ENCODE measurements around the gene SPRN.

SPRN gene

GRCh38 chr10:133403784-133404183 is 20.6 kb downstream of the SPRN start:
- H3K4me1 ChIP-seq (ENCODE audit: control insufficient read depth, insufficient read depth, low read length): no peaks in the 10 kb centered on the region; the same call in 1 of the 2 replicates
- no CpG with 5 or more reads among the region's 5 CpGs for WGBS (ENCODE audit: insufficient coverage, insufficient read length)
- H3K4me3 ChIP-seq (ENCODE audit: low read length): no peak overlapping the region
- no peaks in the 10 kb centered on the region for H3K9me3 ChIP-seq (ENCODE audit: control insufficient read depth, insufficient read depth, low read length)
- DNase-seq (ENCODE audit: low read depth, low spot score): no peak
- peaks cover 20% of the 10 kb centered on the region for H3K36me3 ChIP-seq (ENCODE audit: control insufficient read depth, insufficient read depth, low read length)
- no peaks in the 10 kb centered on the region for H3K27me3 ChIP-seq (ENCODE audit: control insufficient read depth, insufficient read depth, low read length)
- no peak overlapping the region for H3K27ac ChIP-seq (ENCODE audit: low read length)

DNA sequence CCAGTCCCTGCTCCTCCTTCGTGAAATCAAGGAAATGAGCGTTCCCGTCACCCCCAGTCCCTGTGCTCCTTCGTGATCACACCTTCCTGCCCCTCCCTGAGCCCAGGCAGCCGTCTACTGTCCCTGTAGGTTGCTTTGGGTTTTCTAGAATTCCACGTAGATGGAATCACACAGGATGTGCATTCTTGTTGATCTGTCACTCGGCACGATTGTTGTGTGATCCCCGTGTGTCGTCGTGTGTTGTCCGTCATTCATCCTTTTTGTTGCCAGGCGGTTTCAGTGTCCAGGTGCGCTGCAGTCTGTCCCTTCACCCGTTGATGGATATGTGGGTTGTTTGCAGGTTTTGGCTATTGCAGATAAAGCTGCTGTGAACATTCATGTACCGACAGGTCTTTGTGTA is 21.1 kb downstream of the SPRN start:
- Histone ChIP-seq H3K9me3 (ENCODE audit: control insufficient read depth, insufficient read depth, low read length) (no peaks in the 10 kb centered on the region), H3K36me3 (ENCODE audit: control insufficient read depth, insufficient read depth, low read length) (peaks cover 23% of the 10 kb centered on the region), H3K4me1 (ENCODE audit: control insufficient read depth, insufficient read depth, low read length) (no peaks in the 10 kb centered on the region; the same call in 1 of the 2 replicates), H3K27ac (ENCODE audit: low read length) (no peak overlapping the region), H3K4me3 (ENCODE audit: low read length) (no peak overlapping the region), H3K27me3 (ENCODE audit: control insufficient read depth, insufficient read depth, low read length) (no peaks in the 10 kb centered on the region)
- no CpG with 5 or more reads among the region's 16 CpGs for WGBS (ENCODE audit: insufficient coverage, insufficient read length)
- DNase-seq (ENCODE audit: low read depth, low spot score): no peak

DNA sequence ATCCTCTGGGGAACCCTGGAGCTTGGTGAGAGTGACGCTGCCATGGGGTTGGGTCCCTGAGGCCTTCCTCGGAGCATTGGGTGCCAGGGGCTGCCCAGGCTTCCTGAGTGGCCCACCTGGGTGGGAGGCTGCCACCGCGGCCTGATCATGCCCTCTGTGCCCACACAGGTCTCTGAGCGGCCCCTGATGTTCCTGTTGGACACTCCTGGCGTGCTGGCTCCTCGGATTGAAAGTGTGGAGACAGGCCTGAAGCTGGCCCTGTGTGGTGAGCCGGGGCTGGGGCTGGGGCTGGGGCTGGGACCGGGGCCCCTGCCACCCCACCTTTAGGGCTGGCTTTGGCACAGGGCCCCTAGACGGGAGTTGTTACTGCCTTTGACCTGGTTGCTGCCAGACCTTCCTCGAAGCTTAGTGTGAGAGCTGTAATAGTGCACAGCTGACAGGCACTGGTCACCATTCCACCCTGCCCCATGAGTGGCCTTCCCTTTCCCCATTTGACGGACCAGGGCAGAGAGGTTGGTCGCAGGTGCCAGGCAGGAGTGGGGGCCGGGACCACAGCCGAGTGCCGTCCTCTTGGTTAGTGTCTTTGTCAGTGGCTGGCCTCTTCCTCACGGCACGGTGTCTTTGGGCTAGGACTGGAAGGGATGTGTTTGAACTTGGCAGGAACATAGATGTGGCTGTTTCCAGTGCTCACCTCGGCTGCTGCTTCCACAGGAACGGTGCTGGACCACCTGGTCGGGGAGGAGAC is 22.3 kb downstream of the SPRN start:
- H3K9me3 ChIP-seq (ENCODE audit: control insufficient read depth, insufficient read depth, low read length): no peaks in the 10 kb centered on the region
- H3K27ac ChIP-seq (ENCODE audit: low read length): no peak overlapping the region
- peaks cover 23% of the 10 kb centered on the region for H3K36me3 ChIP-seq (ENCODE audit: control insufficient read depth, insufficient read depth, low read length)
- H3K4me1 ChIP-seq (ENCODE audit: control insufficient read depth, insufficient read depth, low read length): no peaks in the 10 kb centered on the region; the same call in 1 of the 2 replicates
- DNase-seq (ENCODE audit: low read depth, low spot score): no peak
- no peaks in the 10 kb centered on the region for H3K27me3 ChIP-seq (ENCODE audit: control insufficient read depth, insufficient read depth, low read length)
- no CpG with 5 or more reads among the region's 21 CpGs for WGBS (ENCODE audit: insufficient coverage, insufficient read length)
- no peak overlapping the region for H3K4me3 ChIP-seq (ENCODE audit: low read length)

GRCh38 chr10:133401500-133401899 is 22.9 kb downstream of the SPRN start:
- WGBS (ENCODE audit: insufficient coverage, insufficient read length): no CpG with 5 or more reads among the region's 12 CpGs
- H3K27me3 ChIP-seq (ENCODE audit: control insufficient read depth, insufficient read depth, low read length): no peaks in the 10 kb centered on the region
- H3K4me3 ChIP-seq (ENCODE audit: low read length): no peak overlapping the region
- H3K27ac ChIP-seq (ENCODE audit: low read length): no peak overlapping the region
- DNase-seq (ENCODE audit: low read depth, low spot score): no peak
- H3K36me3 ChIP-seq (ENCODE audit: control insufficient read depth, insufficient read depth, low read length): peaks cover 23% of the 10 kb centered on the region
- no peaks in the 10 kb centered on the region; the same call in 1 of the 2 replicates for H3K4me1 ChIP-seq (ENCODE audit: control insufficient read depth, insufficient read depth, low read length)
- no peaks in the 10 kb centered on the region for H3K9me3 ChIP-seq (ENCODE audit: control insufficient read depth, insufficient read depth, low read length)

- Histone ChIP-seq H3K36me3 (ENCODE audit: control insufficient read depth, insufficient read depth, low read length) (peaks cover 29% of the 10 kb centered on the region), H3K4me3 (ENCODE audit: low read length) (no peak overlapping the region), H3K4me1 (ENCODE audit: control insufficient read depth, insufficient read depth, low read length) (no peaks in the 10 kb centered on the region; the same call in 1 of the 2 replicates), H3K9me3 (ENCODE audit: control insufficient read depth, insufficient read depth, low read length) (no peaks in the 10 kb centered on the region), H3K27ac (ENCODE audit: low read length) (no peak overlapping the region), H3K27me3 (ENCODE audit: control insufficient read depth, insufficient read depth, low read length) (no peaks in the 10 kb centered on the region)
- no peak for DNase-seq (ENCODE audit: low read depth, low spot score)
- 100% methylated on average over 1 of the region's 10 CpGs for WGBS (ENCODE audit: insufficient coverage, insufficient read length)
Observed at GRCh38 chr10:133400624-133401424, 23.6 kb downstream of the SPRN start.

DNA sequence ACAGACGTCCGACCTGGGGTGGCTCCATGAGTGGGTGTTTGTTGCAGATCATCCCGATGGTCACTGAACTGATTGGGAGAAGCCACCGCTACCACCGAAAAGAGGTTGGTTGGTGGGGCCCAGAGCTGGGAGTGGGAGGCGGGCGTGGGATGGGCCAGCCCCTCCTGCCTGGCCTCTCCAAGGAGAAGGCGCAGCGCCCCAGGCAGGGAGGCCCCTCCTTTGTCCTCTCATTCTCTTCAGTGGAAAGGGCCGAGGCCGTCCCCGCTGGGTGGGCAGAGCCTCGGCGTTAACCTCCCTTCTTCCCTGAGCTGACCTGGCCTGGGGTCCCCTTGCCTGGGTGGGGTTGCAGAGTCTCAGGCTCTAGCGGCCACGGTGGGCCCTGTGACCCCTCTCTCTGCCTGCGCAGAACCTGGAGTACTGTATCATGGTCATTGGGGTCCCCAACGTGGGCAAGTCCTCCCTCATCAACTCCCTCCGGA is 25.3 kb downstream of the SPRN start:
- DNase-seq (ENCODE audit: low read depth, low spot score): no peak
- no CpG with 5 or more reads among the region's 19 CpGs for WGBS (ENCODE audit: insufficient coverage, insufficient read length)
- Histone ChIP-seq H3K36me3 (ENCODE audit: control insufficient read depth, insufficient read depth, low read length) (peaks cover 29% of the 10 kb centered on the region), H3K27ac (ENCODE audit: low read length) (no peak overlapping the region), H3K4me3 (ENCODE audit: low read length) (no peak overlapping the region; the same call in 1 of the 2 replicates), H3K9me3 (ENCODE audit: control insufficient read depth, insufficient read depth, low read length) (no peaks in the 10 kb centered on the region), H3K27me3 (ENCODE audit: control insufficient read depth, insufficient read depth, low read length) (no peaks in the 10 kb centered on the region), H3K4me1 (ENCODE audit: control insufficient read depth, insufficient read depth, low read length) (no peaks in the 10 kb centered on the region; the same call in 1 of the 2 replicates)

DNA sequence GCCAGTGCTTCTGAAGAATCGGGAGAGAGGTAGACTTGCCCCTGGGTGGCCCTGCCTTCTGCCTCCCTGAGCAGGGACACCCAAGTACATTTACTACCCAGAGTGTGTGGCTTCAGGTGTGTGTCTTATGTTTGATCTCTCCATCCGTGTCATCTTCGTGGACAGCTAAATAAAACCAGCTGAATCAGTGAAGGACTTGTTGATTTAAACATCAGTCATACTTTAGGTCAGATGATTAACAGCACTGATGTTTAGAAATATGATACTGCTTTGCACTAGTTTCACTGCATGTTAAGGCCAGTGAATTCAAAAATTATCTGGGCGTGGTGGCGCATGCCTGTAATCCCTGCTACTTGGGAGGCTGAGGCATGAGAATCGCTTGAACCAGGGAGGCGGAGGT is 26.5 kb downstream of the SPRN start:
- WGBS (ENCODE audit: insufficient coverage, insufficient read length): no CpG with 5 or more reads among the region's 7 CpGs
- Histone ChIP-seq H3K27ac (ENCODE audit: low read length) (no peak overlapping the region), H3K4me3 (ENCODE audit: low read length) (no peak overlapping the region), H3K4me1 (ENCODE audit: control insufficient read depth, insufficient read depth, low read length) (no peaks in the 10 kb centered on the region; the same call in 1 of the 2 replicates), H3K27me3 (ENCODE audit: control insufficient read depth, insufficient read depth, low read length) (no peaks in the 10 kb centered on the region), H3K36me3 (ENCODE audit: control insufficient read depth, insufficient read depth, low read length) (peaks cover 29% of the 10 kb centered on the region), H3K9me3 (ENCODE audit: control insufficient read depth, insufficient read depth, low read length) (no peaks in the 10 kb centered on the region)
- DNase-seq (ENCODE audit: low read depth, low spot score): no peak

DNA sequence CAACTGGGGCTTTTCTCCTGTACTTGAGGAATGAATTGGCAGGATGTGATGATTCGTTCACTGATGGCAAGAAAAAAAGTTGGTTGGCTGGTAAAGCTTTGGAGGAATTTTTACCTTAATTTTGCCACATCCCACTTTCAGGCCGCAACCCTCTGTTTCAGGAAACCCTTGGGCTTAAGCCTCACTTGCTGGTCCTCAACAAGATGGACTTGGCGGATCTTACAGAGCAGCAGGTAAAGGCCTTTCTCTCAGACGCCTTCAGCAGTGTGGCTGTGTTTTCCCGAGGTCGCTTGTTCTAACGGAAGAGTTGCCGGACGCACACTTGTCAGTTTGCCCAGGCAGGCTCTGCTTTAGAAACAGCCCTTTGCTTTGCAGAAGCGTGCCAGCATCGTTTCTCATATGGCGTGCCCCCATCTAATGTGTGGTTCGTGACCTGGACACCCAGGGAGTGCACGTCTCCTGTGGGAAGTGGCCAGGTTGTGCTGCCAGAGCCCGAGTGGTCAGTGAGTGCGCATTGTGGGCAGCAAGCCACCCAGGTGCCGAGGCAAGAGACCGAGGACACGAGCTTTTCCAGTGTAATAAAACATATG is 28.3 kb downstream of the SPRN start:
- Histone ChIP-seq H3K36me3 (ENCODE audit: control insufficient read depth, insufficient read depth, low read length) (peaks cover 17% of the 10 kb centered on the region), H3K27ac (ENCODE audit: low read length) (no peak overlapping the region), H3K27me3 (ENCODE audit: control insufficient read depth, insufficient read depth, low read length) (no peaks in the 10 kb centered on the region), H3K9me3 (ENCODE audit: control insufficient read depth, insufficient read depth, low read length) (no peaks in the 10 kb centered on the region), H3K4me3 (ENCODE audit: low read length) (no peak overlapping the region), H3K4me1 (ENCODE audit: control insufficient read depth, insufficient read depth, low read length) (no peaks in the 10 kb centered on the region)
- DNase-seq (ENCODE audit: low read depth, low spot score): no peak
- no CpG with 5 or more reads among the region's 19 CpGs for WGBS (ENCODE audit: insufficient coverage, insufficient read length)

- WGBS (ENCODE audit: insufficient coverage, insufficient read length): no CpG with 5 or more reads among the region's 21 CpGs
- no peaks in the 10 kb centered on the region for H3K9me3 ChIP-seq (ENCODE audit: control insufficient read depth, insufficient read depth, low read length)
- DNase-seq (ENCODE audit: low read depth, low spot score): no peak
- no peaks in the 10 kb centered on the region for H3K27me3 ChIP-seq (ENCODE audit: control insufficient read depth, insufficient read depth, low read length)
- peaks cover 17% of the 10 kb centered on the region for H3K36me3 ChIP-seq (ENCODE audit: control insufficient read depth, insufficient read depth, low read length)
- H3K27ac ChIP-seq (ENCODE audit: low read length): no peak overlapping the region
- no peaks in the 10 kb centered on the region for H3K4me1 ChIP-seq (ENCODE audit: control insufficient read depth, insufficient read depth, low read length)
- H3K4me3 ChIP-seq (ENCODE audit: low read length): peak overlapping the region; percentile 80; the same call in 1 of the 2 replicates
Observed at GRCh38 chr10:133394801-133395221, 29.6 kb downstream of the SPRN start.

- H3K36me3 ChIP-seq (ENCODE audit: control insufficient read depth, insufficient read depth, low read length): peaks cover 12% of the 10 kb centered on the region
- H3K4me1 ChIP-seq (ENCODE audit: control insufficient read depth, insufficient read depth, low read length): no peaks in the 10 kb centered on the region
- peak; percentile 78 for DNase-seq (ENCODE audit: low read depth, low spot score)
- no peaks in the 10 kb centered on the region for H3K27me3 ChIP-seq (ENCODE audit: control insufficient read depth, insufficient read depth, low read length)
- no peak within 1 kb of the TSS for H3K27ac ChIP-seq (ENCODE audit: low read length)
- H3K4me3 ChIP-seq (ENCODE audit: low read length): peak within 1 kb of the TSS; percentile 80
- WGBS (ENCODE audit: insufficient coverage, insufficient read length): no CpG with 5 or more reads among the region's 69 CpGs
- no peaks in the 10 kb centered on the region for H3K9me3 ChIP-seq (ENCODE audit: control insufficient read depth, insufficient read depth, low read length)
Observed at GRCh38 chr10:133394064-133394663, 30.3 kb downstream of the SPRN start, which contains the start of gene MTG1. Gene MTG1, plus strand, starts transcription at chr10:133394157. Its CDS starts 64 bp downstream, at chr10:133394221.
